Ovary (tissue), 9 donors: ENCODE data around the gene ITPR1. TPM values are rescaled to one million over a fixed set of nuclear protein-coding genes. Genes with fewer than 3 reads are reported as not detected.

Experiments used
- DNase-seq, 5 donors: peaks; one replicate each; pipeline ENCODE4 v3.0.0-alpha.2; 2019 to 2020
- H3K27ac ChIP-seq, 2 donors: fragments of 200-600 bp; one replicate each; pipeline versions ENCODE4 v1.5.1 to v1.8.0; 2019 to 2022
- H3K27me3 ChIP-seq: fragments of 200-600 bp; one replicate; pipeline ENCODE4 v1.8.0; 2022
- H3K36me3 ChIP-seq: fragments of 200-600 bp; sonication (generic); one replicate; pipeline ENCODE4 v1.5.1; 2019
- H3K4me1 ChIP-seq: one replicate; pipeline ENCODE4 v1.8.1; 2013; ENCODE audit warnings: mild to moderate bottlenecking, moderate library complexity; ENCODE audit not compliant: insufficient read depth
- H3K4me3 ChIP-seq: fragments of 200-600 bp; sonication (generic); one replicate; pipeline ENCODE4 v1.5.1; 2017
- H3K9me3 ChIP-seq, 2 donors: fragments of 200-600 bp in 1 of 2; sonication (generic) in 1 of 2; one replicate each; pipeline versions ENCODE4 v1.5.1 to v1.8.1; 2013 to 2019; ENCODE audit warnings: mild to moderate bottlenecking in 1 of 2, moderate library complexity in 1 of 2
- CTCF ChIP-seq, 3 donors: fragments of 450-650 bp in 2 of 3; fragments of 200-600 bp in 1 of 3; IDR thresholded peaks; one replicate each; pipeline versions ENCODE4 v1.5.1 to v1.8.0; 2016 to 2022; ENCODE audit warnings: antibody characterized with exemption in 3 of 3, mild to moderate bottlenecking in 1 of 3
- EP300 ChIP-seq: sonication (generic); formaldehyde crosslinking; IDR thresholded peaks from one replicate; pipeline ENCODE4 v1.6.1; 2017; ENCODE audit warnings: antibody characterized with exemption
- POLR2A ChIP-seq: fragments of 450-650 bp; IDR thresholded peaks from one replicate; pipeline ENCODE4 v1.6.1; 2017; ENCODE audit warnings: antibody characterized with exemption, mild to moderate bottlenecking, moderate library complexity
- WGBS, 3 donors: extraction: QIAGEN DNeasy Blood & Tissue Kit in 1 of 3; methylation state at CpG; one replicate each; pipeline versions ENCODE4 v1.1.5 to v1.1.7; 2013 to 2017; 5-methylcytosine and 5-hydroxymethylcytosine counted together
- intact Hi-C, 4 donors: fragments of 100-400 bp; cut with DNase I; formaldehyde crosslinking; loops; one replicate each; pipeline versions ENCODE4 v1.11.0 to v1.15.1; 2022 to 2023
- polyA plus RNA-seq, 2 donors: library from polyadenylated mRNA; stranded (reverse); fragments of 200-250 nt in 1 of 2; fragments of 350-450 nt in 1 of 2; fragmentation: Illumina TruSeq in 1 of 2; extraction: RNeasy Lipid Tissue Mini Kit (QIAGEN cat#74804) in 1 of 2; gene quantifications; one replicate each; pipeline ENCODE4 v1.2.3, GENCODE V29; 2013 to 2014
- total RNA-seq, 7 donors: library from RNA; depleted of rRNA in 2 of 7; stranded (reverse); fragments of >200 nt in 2 of 7; fragmentation: NEBNext Ultra II Directional in 3 of 7; extraction: Animal tissue kit (Norgen Biotek cat#: 25700) in 3 of 7; gene quantifications; one replicate each; pipeline versions ENCODE4 v1.1.0 to v1.2.4, GENCODE V29; 2016 to 2023
- donor health status: DM: no; HTN: no; CAD: no; lungs with moderate emphysema.
- donor health status: DM: no; HTN: no; CAD: no.
- donor health status: Bipolar disorder and iron deficiency.
- donor health status: DM: yes; HTN: yes; CAD: no.
- donor health status: DM: no; HTN: no; CAD: no.
- donor health status: DM: yes; HTN: yes; CAD: no.

Gene ITPR1
- total and polyA plus RNA-seq, 9 donors, result 59.5 to 313 (median 144) TPM

- H3K4me3 ChIP-seq, result no peak overlapping the region
- TF ChIP-seq CTCF (IDR thresholded peaks at IDR 0.05), result no peak
- no peak for TF ChIP-seq EP300
- TF ChIP-seq POLR2A, result no peak
- no peaks in the 10 kb centered on the region for H3K27me3 ChIP-seq
- H3K27ac ChIP-seq, result no peak overlapping the region
- intact Hi-C loops, result no loop called here
- H3K4me1 ChIP-seq, result peaks cover 9% of the 10 kb centered on the region
- DNase-seq, result no peak
- H3K9me3 ChIP-seq, result no peaks in the 10 kb centered on the region
- 88 to 95% (median 90%) methylated on average over 10 of the region's 10 CpGs for WGBS, 3 donors
- H3K36me3 ChIP-seq, result no peaks in the 10 kb centered on the region
Measured at GRCh38 chr3:4756057-4756775, 263.1 kb downstream of the ITPR1 start.

DNA sequence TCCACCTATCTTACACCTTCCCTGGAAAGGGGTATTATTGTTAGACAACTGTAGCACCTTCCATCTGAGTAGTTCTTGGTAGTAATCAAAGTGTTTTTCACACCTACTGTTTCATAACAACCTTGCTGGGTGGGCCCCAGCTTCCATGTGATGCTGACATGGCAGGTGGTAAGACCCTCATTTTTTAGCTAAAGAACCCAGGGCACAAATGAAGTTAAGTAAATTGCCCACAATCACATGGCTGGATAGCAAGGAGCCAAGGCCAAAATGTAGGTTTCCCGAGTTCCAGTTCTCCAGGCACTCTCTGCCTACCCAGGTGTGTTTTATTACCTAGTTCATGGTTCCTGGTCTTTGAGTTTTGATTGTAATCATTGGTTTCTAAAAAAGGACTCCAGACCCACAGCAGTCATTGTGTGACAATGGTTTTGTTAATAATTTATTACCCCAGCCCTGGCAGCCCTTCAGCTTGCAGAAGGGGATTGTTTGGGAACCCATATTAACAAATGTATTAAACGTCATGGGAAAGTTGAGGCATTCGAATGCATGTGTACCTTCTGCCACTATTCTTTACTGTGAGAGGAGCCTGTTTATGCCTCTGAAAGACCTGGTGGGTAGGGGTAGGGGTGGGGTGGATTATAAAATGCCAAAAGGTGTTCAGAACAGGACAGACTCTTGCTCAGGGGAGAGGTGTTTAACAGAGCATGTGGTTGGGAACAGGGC, 263.9 kb downstream of the ITPR1 start:
- H3K36me3 ChIP-seq, result no peaks in the 10 kb centered on the region
- TF ChIP-seq EP300 (no peak), CTCF (IDR thresholded peaks at IDR 0.05) (no peak), POLR2A (no peak)
- no peaks in the 10 kb centered on the region for H3K27me3 ChIP-seq
- H3K4me3 ChIP-seq, result no peak overlapping the region
- no peak for DNase-seq
- H3K4me1 ChIP-seq, result peaks cover 7% of the 10 kb centered on the region
- H3K27ac ChIP-seq, result no peak overlapping the region
- no peaks in the 10 kb centered on the region for H3K9me3 ChIP-seq
- intact Hi-C loops, result no loop called here
- 86 to 90% (median 87%) methylated on average over 3 of the region's 3 CpGs for WGBS, 3 donors

DNA sequence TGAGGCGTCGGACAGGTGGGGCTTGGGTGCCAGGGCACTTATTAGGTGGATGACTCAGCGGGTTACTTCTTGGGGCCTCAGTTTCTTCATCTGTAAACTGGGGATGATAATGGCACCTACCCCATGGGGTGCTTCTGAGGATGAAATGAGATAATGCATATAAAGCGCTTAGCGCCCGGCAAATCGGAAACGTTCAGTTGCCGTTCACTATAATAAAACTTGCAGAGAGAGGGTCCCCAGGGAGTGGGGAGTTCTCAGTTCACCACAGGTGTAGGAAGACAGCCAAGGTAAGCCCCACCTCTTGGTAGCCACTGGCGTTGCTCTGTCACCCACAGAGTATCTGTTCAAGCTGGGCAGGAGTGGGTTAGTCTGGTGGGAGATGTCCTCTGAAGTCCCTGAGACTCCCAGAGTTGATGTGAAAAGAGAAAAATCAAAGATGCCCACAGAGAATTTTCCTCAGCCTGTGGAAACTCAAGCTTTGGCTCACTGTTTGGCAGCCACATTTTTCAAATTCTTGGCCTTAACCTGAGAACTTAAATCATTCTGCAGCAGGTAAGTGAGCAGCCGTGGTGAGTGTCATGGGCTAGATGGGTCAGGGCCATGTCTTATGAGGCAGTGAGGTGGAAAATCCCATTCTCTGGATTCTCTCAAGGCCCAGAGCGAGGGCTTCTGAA, 264.6 kb downstream of the ITPR1 start:
- intact Hi-C loops, result no loop called here
- H3K27me3 ChIP-seq, result no peaks in the 10 kb centered on the region
- no peak overlapping the region for H3K27ac ChIP-seq
- no peak for DNase-seq
- no peak overlapping the region for H3K4me3 ChIP-seq
- H3K9me3 ChIP-seq, result no peaks in the 10 kb centered on the region
- 85 to 86% (median 86%) methylated on average over 12 of the region's 12 CpGs for WGBS, 3 donors
- TF ChIP-seq CTCF (IDR thresholded peaks at IDR 0.05) (no peak), POLR2A (no peak)
- peaks cover 3% of the 10 kb centered on the region for H3K4me1 ChIP-seq
- no peaks in the 10 kb centered on the region for H3K36me3 ChIP-seq

GRCh38 chr3:4758249-4758860, 265.2 kb downstream of the ITPR1 start:
- no peak overlapping the region for H3K27ac ChIP-seq
- no peaks in the 10 kb centered on the region for H3K27me3 ChIP-seq
- no peaks in the 10 kb centered on the region for H3K36me3 ChIP-seq
- intact Hi-C loops, result no loop called here
- H3K4me3 ChIP-seq, result no peak overlapping the region
- TF ChIP-seq CTCF (IDR thresholded peaks at IDR 0.05) (no peak), POLR2A (no peak), EP300 (no peak)
- DNase-seq, result no peak
- no peaks in the 10 kb centered on the region for H3K9me3 ChIP-seq
- H3K4me1 ChIP-seq, result peaks cover 3% of the 10 kb centered on the region
- 91 to 96% (median 94%) methylated on average over 9 of the region's 9 CpGs for WGBS, 3 donors
